ENCODE measurements around the gene PRKCH. TPM values are rescaled to one million over a fixed set of nuclear protein-coding genes. Genes with fewer than 3 reads are reported as not detected.

PRKCH gene
- total and polyA plus RNA-seq, 9 of the 15 experiments (the other 6 are each of a cell fraction or from before 2014, with no cell fraction given), result 0.61 to 4.4 (median 4.0) TPM

DNA sequence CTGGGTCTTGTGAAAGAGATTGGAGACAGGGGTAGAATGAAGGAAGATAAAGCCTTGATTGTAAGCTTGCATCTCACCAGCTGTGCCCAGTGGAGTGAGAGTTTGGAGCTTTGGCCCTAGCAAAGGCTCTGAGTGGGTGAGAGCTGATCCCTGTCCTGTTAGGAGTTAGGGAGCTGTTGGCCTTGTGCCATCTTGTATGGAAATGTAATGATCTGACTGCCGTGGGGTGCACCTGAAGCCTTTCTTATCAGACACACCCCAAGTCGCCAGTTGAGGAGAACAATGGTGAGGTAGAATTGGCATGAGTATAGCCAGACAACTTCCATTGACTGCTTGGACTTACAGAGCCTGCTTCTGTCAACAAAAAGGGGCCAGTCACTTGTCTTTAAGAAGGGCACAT is 130.1 kb downstream of the PRKCH start:
- WGBS (ENCODE audit: insufficient coverage, low coverage, missing lambda C conversion rate), result no CpG with 5 or more reads among the region's 2 CpGs
- Histone ChIP-seq H3K4me3 (no peak overlapping the region), H3K9ac (ENCODE audit: insufficient read depth in 1 of 2, low read depth in 2 of 2, low read length in 2 of 2) (no peak overlapping the region), H3K9me3 (replicated peaks; ENCODE audit: control insufficient read depth, insufficient read depth, low read depth, low read length) (no peaks in the 10 kb centered on the region), H3K79me2 (ENCODE audit: control insufficient read depth, insufficient read depth, low read length) (no peaks in the 10 kb centered on the region), H3K36me3 (ENCODE audit: control insufficient read depth, insufficient read depth, low read length) (no peaks in the 10 kb centered on the region), H3K4me1 (replicated peaks in 1 of 2; ENCODE audit: control insufficient read depth in 2 of 2, insufficient read depth in 2 of 2, low read length in 2 of 2) (no peaks in the 10 kb centered on the region), H3K27ac (ENCODE audit: extremely low read depth, low read depth, low read length) (no peak overlapping the region), H2AFZ (ENCODE audit: low read depth, low read length) (no peak overlapping the region), H3K4me2 (ENCODE audit: insufficient read depth, low read length) (no peak overlapping the region), H4K20me1 (replicated peaks; ENCODE audit: control insufficient read depth, insufficient read depth, low read length) (no peaks in the 10 kb centered on the region), H3K9me1 (ENCODE audit: control insufficient read depth, insufficient read depth, low read length) (no peaks in the 10 kb centered on the region), H3K27me3 (ENCODE audit: control insufficient read depth in 2 of 2, insufficient read depth in 2 of 2, low read length in 2 of 2) (no peaks in the 10 kb centered on the region)
- in situ Hi-C loops (cut with MboI) (loop anchor here (10.0 kb wide), 1 partner anchor 673 kb away; no protein-coding TSS in a partner anchor), intact Hi-C loops (cut with micrococcal nuclease) (no loop called here)
- no peak for FAIRE-seq
- ChIA-PET POLR2A (no interaction called here), CTCF (ENCODE audit: low intra/inter-chr PET ratio) (no interaction called here)
- no peak for TF ChIP-seq NR3C1 (CRISPR knock-in tag; IDR thresholded peaks at IDR 0.05)
- TF ChIP-seq ERF (CRISPR knock-in tag; IDR thresholded peaks at IDR 0.05), result no peak
- DNase-seq (ENCODE audit: extremely low read depth in 1 of 4, low spot score in 3 of 4), result no peak
- no TSS peak for BruUV-seq (replicated peaks)
- no peak for ATAC-seq

DNA sequence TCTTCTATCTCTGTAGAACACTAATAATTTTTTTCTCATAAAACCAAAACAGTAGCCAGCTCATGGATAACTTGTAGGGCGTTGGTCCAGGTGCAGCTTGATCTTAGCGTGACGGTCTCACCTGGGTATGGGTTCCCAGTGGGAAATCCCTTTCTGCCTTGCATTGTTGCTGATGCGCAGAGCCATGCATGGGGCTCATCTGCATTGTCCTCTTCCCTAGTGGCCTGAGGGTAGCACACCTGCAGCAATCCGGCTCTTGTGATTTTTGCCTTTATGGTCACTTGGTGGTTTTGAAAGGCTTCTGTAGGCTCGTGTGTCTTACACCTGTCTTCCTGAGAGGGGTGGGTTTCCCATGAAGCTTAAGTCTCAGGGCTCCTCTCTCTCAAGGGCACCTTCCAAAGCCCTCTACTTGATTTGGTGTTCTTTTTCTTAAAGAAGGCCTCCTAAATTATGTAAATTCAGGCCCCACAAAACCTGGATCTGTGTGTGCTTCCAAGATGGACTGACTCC is 130.6 kb downstream of the PRKCH start:
- H3K9me3 ChIP-seq (replicated peaks; ENCODE audit: control insufficient read depth, insufficient read depth, low read depth, low read length), result no peaks in the 10 kb centered on the region
- H4K20me1 ChIP-seq (replicated peaks; ENCODE audit: control insufficient read depth, insufficient read depth, low read length), result no peaks in the 10 kb centered on the region; the same call in 1 of the 2 replicates
- no peak overlapping the region for H3K9ac ChIP-seq (ENCODE audit: insufficient read depth in 1 of 2, low read depth in 2 of 2, low read length in 2 of 2)
- FAIRE-seq (no peak), ATAC-seq (no peak), DNase-seq (ENCODE audit: extremely low read depth in 1 of 4, low spot score in 3 of 4) (no peak)
- intact Hi-C loops (cut with micrococcal nuclease), result no loop called here
- ChIA-PET POLR2A (no interaction called here), CTCF (ENCODE audit: low intra/inter-chr PET ratio) (no interaction called here)
- H3K4me2 ChIP-seq (ENCODE audit: insufficient read depth, low read length), result no peak overlapping the region
- H3K4me1 ChIP-seq (replicated peaks in 1 of 2; ENCODE audit: control insufficient read depth in 2 of 2, insufficient read depth in 2 of 2, low read length in 2 of 2), result no peaks in the 10 kb centered on the region
- no peaks in the 10 kb centered on the region for H3K79me2 ChIP-seq (ENCODE audit: control insufficient read depth, insufficient read depth, low read length)
- H3K4me3 ChIP-seq, result no peak overlapping the region
- in situ Hi-C loops (cut with MboI), result loop anchor here (10.0 kb wide), 1 partner anchor 673 kb away; no protein-coding TSS in a partner anchor
- no TSS peak for BruUV-seq (replicated peaks)
- H3K27me3 ChIP-seq (ENCODE audit: control insufficient read depth in 2 of 2, insufficient read depth in 2 of 2, low read length in 2 of 2), result no peaks in the 10 kb centered on the region
- no peak overlapping the region for H2AFZ ChIP-seq (ENCODE audit: low read depth, low read length)
- WGBS (ENCODE audit: insufficient coverage, low coverage, missing lambda C conversion rate), result 58% methylated on average over 5 of the region's 6 CpGs
- H3K9me1 ChIP-seq (ENCODE audit: control insufficient read depth, insufficient read depth, low read length), result no peaks in the 10 kb centered on the region
- TF ChIP-seq ZNF239 (CRISPR knock-in tag; IDR thresholded peaks at IDR 0.05), result no peak
- no peak for TF ChIP-seq ATF1 (CRISPR knock-in tag; IDR thresholded peaks at IDR 0.05)
- no peak for TF ChIP-seq ATF1 (tag; IDR thresholded peaks at IDR 0.05)
- no peak for TF ChIP-seq ARNT (IDR thresholded peaks at IDR 0.05)
- no peak for TF ChIP-seq SMAD2 (IDR thresholded peaks at IDR 0.05; ENCODE audit: low read depth, low read length)
- TF ChIP-seq MTF1 (CRISPR knock-in tag; IDR thresholded peaks at IDR 0.05; ENCODE audit: borderline replicate concordance), result no peak
- no peak for TF ChIP-seq DACH1 (IDR thresholded peaks at IDR 0.05; ENCODE audit: partially characterized antibody)
- no peak for TF ChIP-seq EGR1 (conservative IDR thresholded peaks at IDR 0.05)
- no peak for TF ChIP-seq ZNF23 (CRISPR knock-in tag; IDR thresholded peaks at IDR 0.05)
- TF ChIP-seq MYNN (IDR thresholded peaks at IDR 0.05), result no peak
- TF ChIP-seq MYNN (CRISPR knock-in tag; IDR thresholded peaks at IDR 0.05), result no peak
- H3K36me3 ChIP-seq (ENCODE audit: control insufficient read depth, insufficient read depth, low read length), result no peaks in the 10 kb centered on the region
- H3K27ac ChIP-seq (ENCODE audit: extremely low read depth, low read depth, low read length), result no peak overlapping the region
